Left renal cortex interstitium (tissue), 4 donors: ENCODE measurements around the gene HERC5. TPM values are rescaled to one million over a fixed set of nuclear protein-coding genes. Genes with fewer than 3 reads are reported as not detected.

Experiments
- polyA plus RNA-seq, 4 donors: library from polyadenylated mRNA; unstranded; fragments of 120-200 nt; gene quantifications; one replicate each; pipeline ENCODE4 v1.2.1, GENCODE V29; 2013; ENCODE audit not compliant: insufficient read length in 4 of 4

The HERC5 gene
- polyA plus RNA-seq, 4 donors, result 4.0 to 7.8 (median 5.0) TPM

Other genes starting within 250 kb of the HERC5 start
- gene PPM1K, start 172.6 kb upstream of the HERC5 start, polyA plus RNA-seq, result 10 to 100 TPM; 12.3 to 24.7 (median 18.2) TPM
- gene HERC6, start 78.3 kb upstream of the HERC5 start, polyA plus RNA-seq, result 1 to 10 TPM; 6.2 to 9.6 (median 9.6) TPM
- gene PYURF, start 66.7 kb downstream of the HERC5 start, polyA plus RNA-seq, result 100 to 1,000 TPM; 102 to 132 (median 119) TPM
- gene HERC3, start 135.4 kb downstream of the HERC5 start, polyA plus RNA-seq, result 10 to 100 TPM; 12.5 to 16.3 (median 15.8) TPM
- gene NAP1L5, start 240.7 kb downstream of the HERC5 start, polyA plus RNA-seq, result 10 to 100 TPM; 11.1 to 17.4 (median 15.3) TPM